Measurements from ENCODE around the gene HMX3. TPM values are rescaled to one million over a fixed set of nuclear protein-coding genes. Genes with fewer than 3 reads are reported as not detected.

Gene HMX3
- total and polyA plus RNA-seq, 2 experiments from 2014 or later, result 0.35 TPM; not detected in 1

- DNase-seq (ENCODE audit: low spot score) (peak; percentile 69), ATAC-seq (peak; percentile 2)
- Histone ChIP-seq H2AFZ (peak overlapping the region; percentile 86), H3F3A (replicated peaks; ENCODE audit: low read depth) (peaks cover 28% of the 10 kb centered on the region; the same call in 1 of the 2 replicates), H3K9me2 (ENCODE audit: insufficient read depth) (no peaks in the 10 kb centered on the region), H3K79me2 (replicated peaks; ENCODE audit: insufficient read depth) (no peaks in the 10 kb centered on the region), H3K4me3 (peak overlapping the region; percentile 57), H3K4me1 (ENCODE audit: insufficient read depth) (peaks cover 38% of the 10 kb centered on the region), H3K36me3 (ENCODE audit: insufficient read depth) (no peaks in the 10 kb centered on the region), H3K27ac (ENCODE audit: low read depth) (no peak overlapping the region), H3K4me2 (peak overlapping the region; percentile 87), H4K20me1 (replicated peaks; ENCODE audit: insufficient read depth) (peaks cover 10% of the 10 kb centered on the region), H3K27me3 (ENCODE audit: insufficient read depth) (peaks cover 100% of the 10 kb centered on the region)
- H3K27me3 Mint-ChIP-seq (ENCODE audit: insufficient read depth, low read depth, poor library complexity), result peaks cover 94% of the 10 kb centered on the region
- H3K36me3 Mint-ChIP-seq (ENCODE audit: low read depth), result no peaks in the 10 kb centered on the region; the same call in 2 of the 3 replicates
- TF ChIP-seq EZH2phosphoT487 (IDR thresholded peaks at IDR 0.05; ENCODE audit: unreplicated experiment) (peak; percentile 81), EZH2 (IDR thresholded peaks at IDR 0.05; ENCODE audit: low read depth, unreplicated experiment) (peak; percentile 90), JUNB (IDR thresholded peaks at IDR 0.05; ENCODE audit: unreplicated experiment) (no peak), CREB1 (CRISPR knock-in tag; IDR thresholded peaks at IDR 0.05; ENCODE audit: low read depth) (no peak), NANOG (IDR thresholded peaks at IDR 0.05; ENCODE audit: borderline replicate concordance) (no peak), STAT1 (IDR thresholded peaks at IDR 0.05; ENCODE audit: unreplicated experiment) (no peak), REST (IDR thresholded peaks at IDR 0.05; ENCODE audit: unreplicated experiment) (no peak)
- H3K4me3 Mint-ChIP-seq, result peak overlapping the region; percentile 73
- H3K27ac Mint-ChIP-seq, result no peak overlapping the region
- H3K4me1 Mint-ChIP-seq, result peaks cover 48% of the 10 kb centered on the region
- peaks cover 16% of the 10 kb centered on the region for H3K9me3 Mint-ChIP-seq
Measured at GRCh38 chr10:123136806-123137642, 1.3 kb downstream of the HMX3 start.

DNA sequence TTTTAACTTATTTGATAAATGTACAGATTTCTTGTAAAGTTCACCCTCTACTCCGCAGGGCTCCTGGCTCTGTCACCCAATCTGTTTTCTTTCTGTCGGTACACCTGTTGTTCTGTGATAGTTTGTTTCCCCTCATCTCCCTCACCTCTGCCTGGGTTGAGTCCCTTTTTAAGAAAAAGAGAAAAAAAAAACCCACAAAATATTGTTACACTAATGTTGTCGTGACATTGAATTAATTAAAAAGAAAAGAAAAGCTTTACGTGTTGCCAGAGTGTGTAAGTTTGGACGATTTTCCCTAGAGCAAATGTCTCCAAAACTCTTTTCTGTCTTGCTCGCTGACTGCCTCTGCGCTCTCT is 3.4 kb downstream of the HMX3 start:
- peak overlapping the region; percentile 62 for H3K4me3 Mint-ChIP-seq
- peaks cover 94% of the 10 kb centered on the region for H3K27me3 Mint-ChIP-seq (ENCODE audit: insufficient read depth, low read depth, poor library complexity)
- DNase-seq (ENCODE audit: low spot score) (no peak), ATAC-seq (no peak)
- H3K4me1 Mint-ChIP-seq, result peaks cover 53% of the 10 kb centered on the region
- Histone ChIP-seq H3K79me2 (replicated peaks; ENCODE audit: insufficient read depth) (no peaks in the 10 kb centered on the region), H3K27ac (ENCODE audit: low read depth) (no peak overlapping the region), H3K36me3 (ENCODE audit: insufficient read depth) (no peaks in the 10 kb centered on the region), H3K4me3 (peak overlapping the region; percentile 50), H3K4me2 (peak overlapping the region; percentile 80), H3K9me2 (ENCODE audit: insufficient read depth) (no peaks in the 10 kb centered on the region), H4K20me1 (replicated peaks; ENCODE audit: insufficient read depth) (peaks cover 10% of the 10 kb centered on the region; the same call in 1 of the 2 replicates), H3K27me3 (ENCODE audit: insufficient read depth) (peaks cover 100% of the 10 kb centered on the region), H2AFZ (no peak overlapping the region), H3F3A (replicated peaks; ENCODE audit: low read depth) (peaks cover 24% of the 10 kb centered on the region), H3K4me1 (ENCODE audit: insufficient read depth) (peaks cover 50% of the 10 kb centered on the region)
- peaks cover 11% of the 10 kb centered on the region for H3K9me3 Mint-ChIP-seq
- H3K27ac Mint-ChIP-seq, result no peak overlapping the region
- H3K36me3 Mint-ChIP-seq (ENCODE audit: low read depth), result no peaks in the 10 kb centered on the region; the same call in 2 of the 3 replicates
- TF ChIP-seq REST (IDR thresholded peaks at IDR 0.05; ENCODE audit: unreplicated experiment) (no peak), CREB1 (CRISPR knock-in tag; IDR thresholded peaks at IDR 0.05; ENCODE audit: low read depth) (no peak), ZNF331 (CRISPR knock-in tag; IDR thresholded peaks at IDR 0.05; ENCODE audit: low read depth) (no peak), ZNF114 (CRISPR knock-in tag; IDR thresholded peaks at IDR 0.05) (no peak)

All from GM23338 (cell line).